Mucosa of descending colon (tissue), 3 donors: ENCODE results near the gene ACACB. TPM values are rescaled to one million over a fixed set of nuclear protein-coding genes. Genes with fewer than 3 reads are reported as not detected.

ENCODE experiments used
- total RNA-seq, 3 donors: library from RNA; stranded (reverse); fragmentation: NEBNext Ultra II Directional in 2 of 3; extraction: Animal tissue kit (Norgen Biotek cat#: 25700) in 2 of 3; gene quantifications; one replicate each; pipeline versions ENCODE4 v1.2.1 to v1.2.4, GENCODE V29; 2021 to 2023
- donor health status: DM: no; HTN: no; CAD: no; lungs with moderate emphysema.
- donor health status: DM: no; HTN: no; CAD: no.
- donor health status: DM: no; HTN: yes; CAD: no.

Gene ACACB
- total RNA-seq, 3 donors from 2014 or later: 54.4 to 155 (median 66.3) TPM

Other genes with a start within 250 kb of the ACACB start
- gene DAO, start 236.5 kb upstream of the ACACB start, total RNA-seq: 1 to 10 TPM in 2 of 3 donors, under 1 TPM in 1; 0.79 to 4.8 (median 3.0) TPM
- gene SVOP, start 95.5 kb upstream of the ACACB start, total RNA-seq: 1 to 10 TPM in 1 of 3 donors, under 1 TPM in 2; 0.26 to 1.7 (median 0.31) TPM
- 10 to 100 TPM; 18.2 to 32.0 (median 26.9) TPM for gene USP30, start 64.0 kb upstream of the ACACB start, total RNA-seq
- 10 to 100 TPM in 1 of 3 donors, 1 to 10 TPM in 2; 5.8 to 10.1 (median 7.5) TPM for gene ALKBH2, start 23.1 kb upstream of the ACACB start, total RNA-seq
- gene UNG, start 19.0 kb upstream of the ACACB start, total RNA-seq: 10 to 100 TPM; 22.1 to 39.4 (median 35.6) TPM
- under 1 TPM in 1 of 3 donors, not detected in 2; 0.25 TPM for gene FOXN4, start 192.7 kb downstream of the ACACB start, total RNA-seq
- gene MYO1H, start 231.3 kb downstream of the ACACB start, total RNA-seq: under 1 TPM in 1 of 3 donors, not detected in 2; 0.41 TPM